ENCODE results near the gene SETDB1.

Gene SETDB1

GRCh38 chr1:151007853-151008243 is 81.7 kb downstream of the SETDB1 start:
- no peak for DNase-seq (ENCODE audit: low read depth in 1 of 2, low spot score in 1 of 2)
- TF ChIP-seq CTCF (IDR thresholded peaks at IDR 0.05; ENCODE audit: insufficient read depth, low read length) (no peak), POLR2AphosphoS5 (IDR thresholded peaks at IDR 0.05; ENCODE audit: low read depth) (no peak), GABPA (IDR thresholded peaks at IDR 0.05; ENCODE audit: low read depth) (no peak), REST (IDR thresholded peaks at IDR 0.05; ENCODE audit: insufficient replicate concordance, low read depth) (no peak), SPI1 (IDR thresholded peaks at IDR 0.05; ENCODE audit: borderline replicate concordance, low read depth) (no peak)
- Histone ChIP-seq H3K27me3 (ENCODE audit: insufficient read depth, poor library complexity, severe bottlenecking) (no peaks in the 10 kb centered on the region), H3K27ac (replicated peaks) (peak overlapping the region; percentile 91), H3K4me3 (replicated peaks; ENCODE audit: insufficient read depth, low read length) (no peak overlapping the region; the same call in 1 of the 2 replicates)

GRCh38 chr1:151008244-151009205 is 82.4 kb downstream of the SETDB1 start, which contains the start of gene PRUNE1:
PRUNE1 (plus strand) TSS chr1:151008449; CDS start chr1:151008633, 184 bp downstream.
- H3K4me3 ChIP-seq (replicated peaks; ENCODE audit: insufficient read depth, low read length), result peak within 1 kb of the TSS; percentile 63
- TF ChIP-seq REST (IDR thresholded peaks at IDR 0.05; ENCODE audit: insufficient replicate concordance, low read depth) (no peak), GABPA (IDR thresholded peaks at IDR 0.05; ENCODE audit: low read depth) (peak; percentile 41), SPI1 (IDR thresholded peaks at IDR 0.05; ENCODE audit: borderline replicate concordance, low read depth) (peak; percentile 78)
- peak; percentile 94 for DNase-seq (ENCODE audit: low read depth in 1 of 2, low spot score in 1 of 2)
- H3K27ac ChIP-seq (replicated peaks), result peak within 1 kb of the TSS; percentile 91
- no peaks in the 10 kb centered on the region for H3K27me3 ChIP-seq (ENCODE audit: insufficient read depth, poor library complexity, severe bottlenecking)

- H3K27ac ChIP-seq (replicated peaks), result peak overlapping the region; percentile 91
- H3K27me3 ChIP-seq (ENCODE audit: insufficient read depth, poor library complexity, severe bottlenecking), result no peaks in the 10 kb centered on the region
- peak overlapping the region; percentile 63 for H3K4me3 ChIP-seq (replicated peaks; ENCODE audit: insufficient read depth, low read length)
- TF ChIP-seq GABPA (IDR thresholded peaks at IDR 0.05; ENCODE audit: low read depth) (no peak), POLR2AphosphoS5 (IDR thresholded peaks at IDR 0.05; ENCODE audit: low read depth) (no peak), SPI1 (IDR thresholded peaks at IDR 0.05; ENCODE audit: borderline replicate concordance, low read depth) (no peak), CTCF (IDR thresholded peaks at IDR 0.05; ENCODE audit: insufficient read depth, low read length) (no peak), REST (IDR thresholded peaks at IDR 0.05; ENCODE audit: insufficient replicate concordance, low read depth) (no peak)
- DNase-seq (ENCODE audit: low read depth in 1 of 2, low spot score in 1 of 2), result no peak
These were observed 83.0 kb downstream of the SETDB1 start for GRCh38 chr1:151009206-151009587.

Measured in HL-60 (cell line).